Measurements from ENCODE around the gene CAMKV.
A peak's percentile ranks its signal among the peaks of the same experiment; 100 is the strongest.
"Not testable (repeated sequence)": the region's sequence is repeated elsewhere in the genome, so short reads cannot be mapped to it uniquely, and the experiment has no call there.

The CAMKV gene

GRCh38 chr3:49855662-49856061 is 14.0 kb downstream of the CAMKV start:
- DNase-seq (ENCODE audit: low read depth in 2 of 2) = no peak

GRCh38 chr3:49845694-49846093 is 24.0 kb downstream of the CAMKV start:
- no peak for DNase-seq (ENCODE audit: low read depth in 2 of 2)

- DNase-seq (ENCODE audit: low read depth in 2 of 2) = no peak
These were observed 25.1 kb downstream of the CAMKV start for GRCh38 chr3:49844464-49845183.

- no peak for DNase-seq (ENCODE audit: low read depth in 2 of 2)
These were observed 26.7 kb downstream of the CAMKV start for GRCh38 chr3:49842843-49843517.

- DNase-seq (ENCODE audit: low read depth in 2 of 2) = no peak
These were observed 27.9 kb downstream of the CAMKV start for GRCh38 chr3:49841806-49842205.

GRCh38 chr3:49841126-49841696 is 28.5 kb downstream of the CAMKV start:
- DNase-seq (ENCODE audit: low read depth in 2 of 2) = no peak

GRCh38 chr3:49840388-49840787 is 29.3 kb downstream of the CAMKV start:
- no peak for DNase-seq (ENCODE audit: low read depth in 2 of 2)

GRCh38 chr3:49839193-49839809 is 30.4 kb downstream of the CAMKV start:
- peak; percentile 55 to 66 for DNase-seq (ENCODE audit: low read depth in 2 of 2)

GRCh38 chr3:49831341-49831740 is 38.4 kb downstream of the CAMKV start:
- no peak for DNase-seq (ENCODE audit: low read depth in 2 of 2)

GRCh38 chr3:49826016-49826415 is 43.7 kb downstream of the CAMKV start:
- DNase-seq (ENCODE audit: low read depth in 2 of 2) = no peak

GRCh38 chr3:49823131-49823530 is 46.6 kb downstream of the CAMKV start:
- not testable (repeated sequence) for DNase-seq (ENCODE audit: low read depth in 2 of 2)

- DNase-seq (ENCODE audit: low read depth in 2 of 2) = no peak
These were observed 56.1 kb downstream of the CAMKV start, which contains the start of gene UBA7 for GRCh38 chr3:49813497-49814174. Gene UBA7, minus strand, starts transcription at chr3:49813953. Its CDS starts 166 bp downstream, at chr3:49813787.

GRCh38 chr3:49812916-49813496 is 56.7 kb downstream of the CAMKV start:
- no peak for DNase-seq (ENCODE audit: low read depth in 2 of 2)
